GM21367 (cell line): ENCODE results near the gene STK11IP.

Source experiments
- ATAC-seq: cut with Tn5 transposase; IDR thresholded peaks from one replicate; pipeline ENCODE4 v1.9.1; 2021; ENCODE audit not compliant: unreplicated experiment

The STK11IP gene

DNA sequence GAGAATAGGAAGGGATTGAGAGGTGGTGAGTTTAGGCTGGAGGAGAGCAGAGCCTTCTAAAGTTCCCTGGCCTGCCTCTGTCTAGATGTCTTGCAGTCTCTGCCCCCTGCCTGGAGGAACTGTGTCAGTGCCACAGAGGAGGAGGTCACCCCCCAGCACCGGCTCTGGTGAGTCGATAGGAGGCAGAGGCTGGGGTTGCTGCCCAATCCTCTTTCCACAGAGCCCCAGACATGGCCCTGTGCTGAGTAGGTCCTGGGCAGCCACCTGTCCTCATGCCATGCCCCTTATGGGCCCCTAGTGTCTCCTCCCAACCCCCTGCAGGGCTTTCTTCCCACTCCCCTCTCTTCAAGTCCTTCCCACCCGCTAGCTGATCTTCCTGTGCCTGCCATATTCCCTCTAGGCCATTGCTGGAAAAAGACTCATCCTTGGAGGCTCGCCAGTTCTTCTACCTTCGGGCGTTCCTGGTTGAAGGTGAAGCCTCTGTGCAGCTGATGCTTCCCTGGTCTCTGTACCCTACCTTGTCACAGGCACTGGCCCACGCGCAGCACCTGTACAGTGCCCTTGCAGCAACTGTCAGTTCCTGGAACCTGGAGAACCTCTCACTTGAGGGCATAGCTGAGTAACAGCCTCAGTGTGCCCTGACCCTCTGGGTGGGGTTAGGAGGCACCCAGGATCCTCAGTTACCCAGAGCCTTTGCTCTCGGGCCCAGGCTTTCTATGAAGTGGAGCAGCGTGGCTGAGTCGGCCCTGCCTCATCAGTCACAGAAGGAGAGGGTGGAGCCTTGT is 16.6 kb downstream of the STK11IP start:
- no peak for ATAC-seq

DNA sequence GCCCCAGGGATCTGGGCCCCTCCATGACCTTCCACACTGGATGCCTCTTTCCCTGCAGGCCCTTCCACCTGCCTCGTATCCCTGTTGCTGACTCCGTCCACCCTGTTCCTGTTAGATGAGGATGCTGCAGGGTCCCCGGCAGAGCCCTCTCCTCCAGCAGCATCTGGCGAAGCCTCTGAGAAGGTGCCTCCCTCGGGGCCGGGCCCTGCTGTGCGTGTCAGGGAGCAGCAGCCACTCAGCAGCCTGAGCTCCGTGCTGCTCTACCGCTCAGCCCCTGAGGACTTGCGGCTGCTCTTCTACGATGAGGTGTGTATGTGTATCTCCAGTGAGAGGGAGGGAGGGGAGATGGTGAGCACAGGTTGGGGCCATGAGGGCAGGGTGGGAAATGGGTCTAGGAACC is 17.4 kb downstream of the STK11IP start:
- ATAC-seq, result no peak

- no peak for ATAC-seq
These were observed 18.2 kb downstream of the STK11IP start for GRCh38 chr2:219615894-219616293.

- no peak for ATAC-seq
These were observed 18.9 kb downstream of the STK11IP start for GRCh38 chr2:219616550-219616949.

DNA sequence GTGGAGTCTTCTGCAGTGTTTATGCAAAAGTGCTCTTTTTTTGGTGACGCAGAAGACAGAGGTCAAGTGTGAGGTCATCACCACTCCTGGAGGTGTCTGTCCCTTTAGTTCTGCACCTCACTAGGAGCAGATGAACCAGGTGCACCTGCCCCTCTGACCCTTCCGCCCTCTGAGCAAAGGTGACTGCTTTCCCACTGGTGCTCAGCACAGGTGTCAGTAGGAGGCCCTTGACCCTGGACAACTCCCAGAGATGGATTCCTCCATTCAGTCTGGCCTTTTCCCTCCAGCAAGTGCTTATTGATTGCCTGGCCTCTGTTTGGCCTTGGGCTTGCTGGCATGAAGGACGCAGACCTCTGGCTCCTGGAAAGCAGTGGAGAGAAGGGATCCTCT is 21.1 kb downstream of the STK11IP start:
- no peak for ATAC-seq

DNA sequence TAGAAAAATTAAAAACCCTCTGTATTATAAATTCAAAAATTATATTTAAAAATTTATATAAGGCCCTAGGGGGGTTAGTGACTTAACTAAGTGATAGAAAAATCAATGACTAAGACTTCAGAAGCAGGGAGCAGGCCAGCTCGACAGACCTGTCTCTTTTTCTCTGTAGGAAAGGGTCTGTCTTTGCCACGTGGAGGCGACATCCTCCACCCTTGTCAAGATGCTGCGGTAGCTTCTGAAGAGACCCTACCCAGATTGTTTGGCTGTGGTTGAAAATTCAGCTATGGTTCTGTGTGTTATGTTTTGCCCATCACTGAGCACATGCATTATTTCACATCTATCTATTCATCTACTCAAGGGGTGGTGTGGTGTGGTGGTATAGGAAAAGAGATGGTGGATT is 21.6 kb downstream of the STK11IP start:
- ATAC-seq, result no peak

- no peak for ATAC-seq
These were observed 22.9 kb downstream of the STK11IP start for GRCh38 chr2:219620546-219620945.

DNA sequence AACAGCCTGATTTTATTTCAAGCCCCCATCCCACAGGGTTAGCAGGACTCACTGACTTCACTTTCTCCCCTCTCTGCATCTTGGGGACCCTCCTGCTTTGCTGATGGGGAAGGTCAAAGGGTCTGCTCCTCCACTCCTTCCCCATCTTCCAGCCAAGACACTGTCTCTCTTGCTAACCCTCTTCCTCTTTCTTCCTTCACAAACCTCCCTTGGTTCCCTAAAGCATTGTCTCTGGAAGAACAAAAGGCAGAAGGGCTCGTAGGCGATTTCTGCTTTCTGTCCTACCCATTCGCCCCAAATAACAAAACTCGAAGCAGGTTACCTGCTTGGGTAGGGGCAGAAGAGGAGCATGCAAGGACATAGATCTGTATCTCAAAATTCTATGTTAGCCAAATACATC is 24.3 kb downstream of the STK11IP start:
- no peak for ATAC-seq

- ATAC-seq, result no peak
These were observed 24.8 kb downstream of the STK11IP start for GRCh38 chr2:219622472-219622871.

GRCh38 chr2:219624565-219624964 is 26.9 kb downstream of the STK11IP start:
- ATAC-seq, result no peak

DNA sequence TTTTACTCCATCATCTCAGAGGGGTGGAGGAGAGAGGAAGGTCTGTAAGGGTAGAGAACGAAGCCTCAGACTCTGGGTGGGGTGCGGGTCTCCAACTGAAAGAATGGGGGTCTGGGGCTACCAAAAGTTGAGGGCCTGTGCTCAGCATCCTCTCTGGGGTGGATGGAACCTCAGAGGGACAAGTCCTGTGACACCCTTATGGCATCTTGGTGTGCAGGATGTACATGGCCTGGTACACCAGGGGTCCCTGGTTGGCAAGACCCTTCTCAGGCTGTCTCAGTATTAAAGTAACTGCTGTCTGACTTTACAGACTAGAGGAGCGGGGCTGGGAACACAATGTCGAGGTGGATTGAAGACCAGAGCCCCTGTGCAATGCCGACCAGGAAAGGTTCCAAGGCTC is 27.5 kb downstream of the STK11IP start:
- no peak for ATAC-seq

DNA sequence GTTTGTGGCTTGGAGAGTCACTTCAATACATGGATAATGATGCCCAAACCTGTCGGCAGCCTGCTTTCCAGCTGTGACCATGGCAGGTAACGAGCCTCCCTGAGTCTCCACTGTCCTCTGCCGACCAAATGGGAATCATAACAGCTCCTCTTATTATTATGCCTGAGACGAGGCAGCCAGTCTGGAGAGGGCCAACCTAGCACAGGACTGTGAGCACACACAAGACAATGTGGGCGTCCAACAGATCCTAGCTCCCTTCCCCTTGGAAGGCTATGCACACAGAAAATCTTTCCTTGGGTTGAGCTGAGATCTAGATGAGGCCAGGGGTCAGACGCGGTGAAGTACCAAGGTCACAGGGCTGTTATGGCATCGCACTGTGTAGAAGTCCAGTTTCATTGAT is 28.9 kb downstream of the STK11IP start:
- ATAC-seq, result no peak

DNA sequence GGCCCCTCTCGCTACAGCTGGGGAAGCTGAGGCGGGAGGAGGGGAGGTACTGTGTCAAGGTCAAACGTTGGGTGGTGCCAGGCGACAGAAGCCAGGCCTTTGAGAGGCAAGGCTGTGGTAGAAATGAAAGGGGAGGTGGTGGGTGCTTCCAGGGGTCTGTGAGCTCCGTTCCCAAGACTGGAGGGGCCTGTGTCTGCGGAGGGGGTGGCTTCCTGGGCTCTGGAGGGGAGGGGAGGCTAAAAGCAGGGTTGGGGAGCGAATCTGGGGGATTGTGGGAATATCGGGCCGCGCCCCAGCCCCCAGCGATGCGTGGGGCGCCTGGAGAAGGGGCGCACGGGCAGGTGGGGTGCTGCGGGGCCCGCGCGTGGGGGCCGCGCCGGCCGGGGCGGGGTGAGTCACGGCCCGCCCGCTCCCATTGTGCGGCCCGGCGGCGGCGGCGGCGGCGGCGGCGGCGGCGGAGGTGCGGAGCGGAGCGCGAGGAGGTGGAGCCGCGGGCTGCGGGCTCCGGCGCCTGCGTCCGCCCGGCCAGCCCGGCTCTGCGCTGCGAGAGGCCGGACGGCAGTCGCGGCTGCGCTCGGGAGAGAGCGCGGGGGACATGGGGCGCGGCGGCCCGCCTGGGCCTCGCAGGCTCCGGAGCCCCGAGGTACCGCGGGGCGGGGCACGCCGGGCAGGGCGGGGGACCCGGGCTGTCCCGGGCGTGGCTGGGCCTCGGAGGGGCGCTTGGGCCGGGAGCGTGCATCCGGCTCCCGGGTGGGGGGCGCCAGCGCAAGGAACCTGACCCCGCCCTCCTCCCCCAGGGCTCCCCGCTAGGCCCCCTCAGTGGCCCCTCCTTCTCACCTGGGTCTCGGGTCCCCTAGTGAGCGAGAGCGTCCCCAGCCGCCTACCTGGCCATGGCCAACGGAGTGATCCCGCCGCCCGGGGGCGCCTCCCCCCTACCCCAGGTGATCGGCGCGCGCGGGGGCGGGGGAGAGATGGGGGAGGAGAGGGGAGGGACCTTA is 29.7 kb downstream of the STK11IP start, which contains the start of gene SLC4A3:
TSS of gene SLC4A3 (plus strand) at position 528 of the 998 bp plus-strand sequence. CDS start at position 891, 363 bp downstream.
- no peak for ATAC-seq

DNA sequence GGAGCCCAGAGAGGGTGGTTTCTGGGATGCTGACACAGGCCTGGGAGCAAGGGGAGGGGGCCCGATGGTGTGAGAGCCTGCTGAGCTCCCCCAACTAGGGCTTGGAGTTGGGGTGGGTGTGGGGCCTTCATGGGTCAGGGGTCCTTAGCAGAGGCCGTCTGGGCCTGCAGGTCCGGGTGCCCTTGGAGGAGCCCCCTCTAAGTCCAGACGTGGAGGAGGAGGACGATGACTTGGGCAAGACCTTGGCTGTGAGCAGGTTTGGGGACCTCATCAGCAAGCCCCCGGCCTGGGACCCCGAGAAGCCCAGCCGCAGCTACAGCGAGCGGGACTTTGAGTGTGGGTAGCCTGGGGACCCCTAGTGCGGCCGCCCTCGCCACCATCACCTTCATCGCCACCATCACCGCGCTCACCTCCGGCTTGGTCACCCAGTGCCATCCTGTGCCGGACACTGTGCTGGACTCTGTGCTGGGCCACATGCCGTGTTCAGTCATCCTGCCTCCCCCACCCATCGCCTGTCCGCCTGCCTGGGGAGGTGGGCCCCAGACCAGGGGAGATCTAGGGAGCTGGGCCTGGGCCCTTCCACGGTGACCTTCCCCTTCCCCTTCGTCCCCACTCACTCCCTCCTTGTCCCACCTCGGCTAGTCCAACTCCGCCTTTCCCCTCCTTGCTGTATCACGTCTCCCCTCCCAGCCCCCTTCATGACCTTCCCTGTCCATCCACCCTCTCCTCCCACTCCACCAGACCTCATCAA is 30.8 kb downstream of the STK11IP start:
- no peak for ATAC-seq

DNA sequence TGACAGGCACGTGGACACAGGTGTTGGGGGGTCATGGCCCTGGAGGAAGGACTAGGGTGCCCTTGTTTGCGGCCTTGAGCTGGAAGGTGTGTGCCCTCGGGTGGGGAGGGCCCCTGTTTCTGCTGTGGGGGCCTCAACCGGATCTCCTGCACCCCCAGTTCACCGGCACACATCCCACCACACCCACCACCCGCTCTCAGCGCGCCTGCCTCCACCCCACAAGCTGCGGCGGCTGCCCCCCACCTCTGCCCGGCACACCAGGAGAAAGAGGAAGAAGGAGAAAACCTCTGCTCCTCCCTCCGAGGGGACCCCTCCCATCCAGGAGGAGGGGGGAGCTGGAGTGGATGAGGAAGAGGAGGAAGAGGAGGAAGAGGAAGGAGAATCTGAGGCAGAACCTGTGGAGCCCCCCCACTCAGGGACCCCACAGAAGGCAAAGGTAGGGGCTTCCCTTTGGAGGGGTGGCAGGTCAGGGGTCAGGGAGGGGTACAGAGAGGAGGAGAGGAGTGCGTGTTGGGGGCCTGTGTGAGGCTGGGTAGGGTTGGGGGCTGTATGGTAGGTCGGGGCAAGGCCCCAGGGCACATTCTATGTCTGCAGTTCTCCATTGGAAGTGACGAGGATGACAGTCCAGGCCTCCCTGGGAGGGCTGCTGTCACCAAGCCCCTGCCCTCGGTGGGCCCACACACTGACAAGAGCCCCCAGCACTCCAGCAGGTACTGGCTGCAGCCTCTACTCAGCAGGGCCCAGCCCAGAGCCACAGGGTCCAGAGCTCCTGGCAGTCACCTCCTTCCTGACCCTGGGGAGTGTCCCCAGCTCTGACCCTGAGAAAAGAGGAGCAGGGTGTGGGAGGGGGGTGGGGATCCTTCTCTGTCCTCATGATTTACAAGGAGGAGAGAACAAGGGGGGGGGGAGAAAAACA is 31.6 kb downstream of the STK11IP start:
- no peak for ATAC-seq

- ATAC-seq, result no peak
These were observed 32.5 kb downstream of the STK11IP start for GRCh38 chr2:219629976-219630695.

DNA sequence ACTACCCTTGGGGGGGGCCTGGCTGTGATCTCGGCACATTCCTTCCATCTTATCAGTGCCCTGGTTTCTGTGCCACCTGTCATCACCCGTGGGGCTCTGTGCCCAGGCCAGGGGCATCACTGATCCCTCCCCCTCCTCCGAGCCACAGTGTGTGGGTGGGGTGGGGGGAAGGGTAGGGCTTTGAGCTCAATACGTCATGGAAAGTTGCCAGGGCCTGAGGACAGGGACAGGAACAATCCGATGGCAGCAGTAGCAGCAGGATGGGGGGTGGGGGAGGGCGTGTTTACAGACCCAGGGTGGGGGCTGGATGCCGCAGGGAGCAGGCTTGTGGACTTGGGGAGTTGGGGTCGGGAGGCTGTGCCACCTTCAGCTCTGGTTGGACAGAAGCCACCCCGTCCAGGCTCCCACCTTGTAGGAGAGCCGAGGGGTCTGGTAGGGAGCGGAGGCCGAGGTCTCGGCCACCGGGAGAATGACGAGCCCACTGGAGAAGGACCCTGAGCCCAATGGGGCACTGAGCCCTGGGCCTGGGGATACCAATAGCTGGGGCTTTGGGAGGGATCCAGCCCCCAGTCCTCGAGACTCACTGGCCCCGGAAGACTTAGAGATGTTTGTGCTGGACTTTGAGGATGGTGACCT is 33.2 kb downstream of the STK11IP start:
- no peak for ATAC-seq

GRCh38 chr2:219631406-219631891 is 33.8 kb downstream of the STK11IP start:
- no peak for ATAC-seq
